Measurements from ENCODE around the gene BCL2.

Gene BCL2

DNA sequence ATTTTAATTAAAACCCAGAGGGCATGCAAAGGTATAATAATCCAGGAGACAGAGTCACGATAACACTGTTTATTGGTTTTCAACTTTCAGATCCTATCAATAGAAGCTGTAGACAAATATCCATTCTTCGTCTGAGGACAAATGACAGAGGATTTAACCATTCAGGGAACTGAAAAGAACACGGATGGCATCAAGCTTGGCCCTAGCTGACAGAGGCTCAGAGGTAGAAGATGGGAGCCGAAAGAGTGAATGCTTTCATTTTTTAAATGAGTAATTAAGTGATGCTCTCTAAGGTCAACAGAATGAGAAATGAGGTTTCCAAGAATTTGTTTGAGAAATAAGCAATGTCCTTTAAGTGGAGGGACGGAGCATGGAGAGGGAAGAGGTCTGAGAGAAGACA, 62.1 kb downstream of the BCL2 start:
- no peak for DNase-seq

DNA sequence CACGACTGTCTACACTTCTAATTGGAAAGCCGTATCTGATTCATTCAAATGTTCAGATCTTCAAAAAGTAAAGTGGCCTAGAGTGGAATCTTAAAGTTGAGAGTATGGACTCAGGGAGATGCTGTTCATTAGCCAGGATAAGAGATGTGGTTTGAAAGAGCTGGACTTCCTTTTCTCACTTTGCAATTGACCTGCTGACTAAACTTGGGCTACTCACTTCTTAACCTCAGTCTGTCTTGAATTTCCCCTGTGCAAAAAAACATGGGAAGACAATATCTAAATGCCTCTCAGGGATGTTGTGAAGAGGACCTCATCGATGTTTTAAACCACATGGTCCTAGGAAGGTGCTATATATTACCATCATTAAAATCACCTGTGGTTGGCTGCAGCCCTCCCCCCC, 64.1 kb downstream of the BCL2 start:
- DNase-seq, result no peak

DNA sequence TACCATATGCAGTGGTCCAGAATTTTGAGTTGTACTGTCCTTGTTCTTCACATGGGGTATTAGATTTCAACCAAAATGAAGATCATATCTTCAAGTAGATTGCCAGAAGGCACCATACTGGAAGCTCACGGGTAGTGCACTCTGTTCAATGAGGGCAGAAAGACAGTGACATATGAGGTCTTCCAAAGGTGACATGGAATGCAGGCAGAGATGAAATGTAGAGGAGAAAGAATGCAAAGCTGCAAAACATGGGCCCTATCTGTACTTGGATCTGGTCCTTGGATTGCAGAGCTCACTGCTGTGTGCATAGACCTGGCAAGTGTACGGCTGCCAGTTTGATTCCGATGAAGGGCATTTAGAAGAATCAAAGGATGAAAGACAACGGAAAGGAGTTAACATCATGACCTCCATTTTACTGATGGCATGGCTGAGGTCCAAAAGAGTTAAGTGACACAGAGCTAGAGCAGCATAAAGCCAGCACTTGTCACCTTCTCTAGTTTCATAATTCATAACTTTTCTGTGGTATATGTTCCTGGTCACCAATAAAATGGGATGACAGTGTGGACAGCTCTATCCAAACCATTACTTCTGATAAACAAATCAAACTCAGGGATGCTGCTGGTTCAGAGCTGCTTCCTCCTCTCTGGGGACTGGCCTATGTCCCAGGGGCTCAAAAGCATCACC, 64.7 kb downstream of the BCL2 start:
- DNase-seq, result no peak

DNA sequence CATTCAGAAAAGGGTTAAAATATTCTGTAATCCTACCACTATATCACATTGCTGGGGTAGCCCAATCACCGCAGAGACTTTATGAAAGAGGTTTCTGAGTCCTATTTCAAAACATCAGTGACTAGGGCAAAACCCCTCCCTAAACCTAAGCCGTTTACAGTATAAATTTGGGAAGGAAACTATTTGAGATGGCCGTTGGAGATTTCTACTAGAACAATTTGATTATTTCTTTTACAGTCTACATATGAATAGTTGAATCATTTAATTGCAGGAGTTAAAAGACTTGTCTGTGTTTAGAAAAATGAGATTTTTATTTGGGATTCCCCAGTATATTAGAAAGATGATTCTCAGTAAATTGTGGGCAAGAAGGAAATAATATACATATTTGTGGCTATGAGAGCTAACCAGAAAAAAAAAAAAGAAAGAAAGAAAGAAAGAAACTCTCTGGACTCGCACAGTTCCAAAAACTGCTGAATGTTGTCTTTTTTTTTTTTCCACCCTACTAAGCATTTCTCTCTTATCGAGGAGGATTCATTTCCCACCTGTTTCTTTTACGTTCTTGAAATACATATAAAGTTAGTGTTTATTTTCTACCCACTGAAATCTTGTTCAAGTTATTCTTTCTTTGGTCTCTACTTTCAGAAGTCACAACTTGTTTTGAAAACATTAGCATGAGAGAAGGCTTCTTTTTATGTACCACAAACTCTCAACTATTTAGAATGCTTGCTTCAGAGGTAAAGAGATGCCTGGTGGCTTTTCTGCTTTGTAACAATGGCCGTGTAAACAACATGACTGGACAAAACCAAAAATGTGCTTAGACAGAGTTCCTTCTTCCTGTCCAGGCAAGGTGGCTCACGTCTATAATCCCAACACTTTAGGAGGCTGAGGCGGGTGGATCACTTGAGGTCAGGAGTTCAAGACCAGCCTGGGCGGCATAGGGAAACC, 65.9 kb downstream of the BCL2 start:
- DNase-seq, result no peak

DNA sequence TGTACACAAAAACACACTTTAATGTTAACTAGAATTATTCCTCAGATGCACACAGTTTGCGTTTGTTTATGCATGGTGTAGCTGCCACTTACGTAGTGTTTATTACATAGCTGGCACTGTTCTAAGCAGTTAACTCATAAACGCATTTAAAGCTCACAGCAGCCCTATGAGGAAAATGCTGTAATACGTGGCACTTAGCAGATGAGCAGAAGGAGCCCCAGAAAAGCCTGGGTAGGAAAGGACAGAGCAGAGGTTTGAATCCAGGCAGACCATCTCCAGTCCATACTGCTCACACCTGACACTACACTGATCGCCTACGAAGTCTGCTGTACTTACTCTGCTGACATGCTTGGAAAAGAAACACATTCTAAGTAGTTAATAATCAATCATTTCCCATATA, 66.6 kb downstream of the BCL2 start:
- no peak for DNase-seq

DNA sequence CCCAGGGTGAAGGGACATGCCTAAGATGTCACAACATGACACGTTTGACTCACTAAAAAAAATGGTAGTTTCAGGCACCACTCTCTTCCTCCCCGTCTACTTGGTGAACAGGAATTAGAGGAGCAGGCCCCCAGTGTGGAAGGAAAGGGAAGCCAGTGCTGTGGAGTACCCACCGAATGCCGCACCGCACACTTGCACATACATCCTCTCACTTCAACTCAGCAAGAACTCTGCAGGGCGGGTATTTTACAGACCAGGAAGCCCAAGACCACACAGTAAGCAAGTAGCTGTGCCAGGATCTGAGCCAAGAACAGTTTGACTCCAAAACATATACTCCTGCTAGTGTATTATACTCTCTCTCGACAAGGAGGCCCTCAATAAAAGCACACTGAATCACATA, 69.8 kb downstream of the BCL2 start:
- no peak for DNase-seq

DNA sequence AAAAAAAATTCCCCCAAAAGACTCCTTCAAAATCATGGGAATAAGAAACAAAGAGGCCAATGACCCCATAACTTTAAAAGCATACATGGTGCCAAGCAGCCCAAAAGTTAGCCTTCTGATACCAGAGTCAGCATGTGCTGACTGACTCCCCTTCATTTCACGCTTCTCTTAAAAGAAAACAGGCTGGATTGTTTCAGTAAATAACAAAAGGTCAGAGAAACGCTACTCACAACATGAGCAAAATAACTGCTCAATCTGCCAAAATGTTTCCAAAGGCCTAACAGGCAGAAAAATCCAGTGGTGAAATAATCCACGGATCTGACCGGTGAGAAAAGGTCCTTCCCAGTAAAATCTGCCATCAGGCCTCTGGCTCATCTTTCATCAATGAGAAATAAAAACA, 71.6 kb downstream of the BCL2 start:
- DNase-seq, result no peak

DNA sequence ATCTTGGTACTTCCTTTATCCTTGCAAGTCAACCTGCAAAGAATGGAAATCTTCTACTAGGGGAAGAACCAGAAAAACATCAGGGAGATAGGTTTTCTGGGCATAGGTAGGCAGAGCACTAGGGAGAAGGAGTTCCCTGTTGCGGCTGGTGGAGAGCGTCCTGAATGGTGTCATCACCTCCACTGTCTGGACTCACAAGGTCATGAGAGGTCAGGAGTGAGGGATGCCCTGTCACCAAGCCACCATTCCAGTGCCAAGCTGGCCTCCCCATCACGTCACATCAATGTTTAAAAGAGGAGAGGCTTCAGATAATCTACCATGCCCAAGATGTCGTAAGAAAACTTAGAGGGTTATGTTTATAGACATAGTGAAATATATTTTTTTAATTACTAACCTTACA, 72.1 kb downstream of the BCL2 start:
- no peak for DNase-seq

DNA sequence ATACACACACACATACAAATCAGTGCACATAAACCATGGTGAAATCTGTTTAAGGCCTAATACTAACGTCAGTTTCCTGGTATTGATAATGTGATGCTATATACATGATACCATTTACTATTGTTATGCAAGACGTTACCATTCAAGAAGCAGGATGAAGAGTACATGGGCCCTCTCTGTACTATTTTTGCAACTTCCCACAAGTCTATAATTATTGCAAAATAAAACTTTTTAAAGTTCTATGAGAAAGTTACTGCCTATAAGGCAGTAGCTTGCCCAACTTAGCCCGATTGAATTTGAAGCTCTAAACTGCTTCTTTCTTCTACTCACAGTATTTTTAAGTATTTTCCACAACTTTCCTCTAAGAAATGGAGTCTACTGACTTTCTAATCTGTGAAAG, 74.0 kb downstream of the BCL2 start:
- no peak for DNase-seq

DNA sequence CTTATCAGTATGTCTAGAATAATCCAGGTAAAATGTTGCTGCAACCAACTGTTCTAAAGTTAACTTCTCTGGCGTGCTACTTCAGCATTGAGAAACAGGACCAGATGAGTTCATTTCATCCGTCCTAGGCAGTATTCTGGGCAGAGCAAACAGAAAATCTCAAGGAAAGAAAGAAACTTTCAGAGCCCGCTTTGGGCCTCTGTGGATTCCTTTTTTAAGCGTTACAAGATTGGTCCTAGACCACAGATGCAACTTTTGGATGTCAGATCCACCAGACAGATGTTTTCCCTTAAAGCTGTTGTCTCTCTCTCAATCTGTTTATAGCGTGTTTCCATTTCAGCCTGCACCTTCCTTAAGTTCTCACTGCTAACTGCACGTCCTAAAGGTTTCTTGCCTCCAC, 75.0 kb downstream of the BCL2 start:
- no peak for DNase-seq

DNA sequence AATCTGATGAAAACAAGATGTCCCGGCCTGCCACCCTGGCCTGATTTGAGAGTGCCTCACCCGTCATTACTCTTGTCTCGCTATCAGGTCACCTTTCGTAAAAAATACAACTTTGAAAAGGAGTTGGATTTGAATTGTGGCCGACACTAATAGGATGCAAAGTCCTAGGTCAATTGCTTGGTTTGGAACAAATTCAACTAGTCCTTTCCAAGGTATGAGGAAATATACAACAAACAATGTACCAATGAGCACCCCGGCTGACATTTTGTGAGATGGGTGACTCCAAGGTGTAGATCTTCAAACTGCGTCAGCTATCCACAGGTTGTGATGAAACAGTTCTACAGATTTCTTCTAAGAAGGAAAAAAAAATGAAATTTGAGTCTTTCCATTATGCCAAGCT, 77.8 kb downstream of the BCL2 start:
- DNase-seq, result no peak

DNA sequence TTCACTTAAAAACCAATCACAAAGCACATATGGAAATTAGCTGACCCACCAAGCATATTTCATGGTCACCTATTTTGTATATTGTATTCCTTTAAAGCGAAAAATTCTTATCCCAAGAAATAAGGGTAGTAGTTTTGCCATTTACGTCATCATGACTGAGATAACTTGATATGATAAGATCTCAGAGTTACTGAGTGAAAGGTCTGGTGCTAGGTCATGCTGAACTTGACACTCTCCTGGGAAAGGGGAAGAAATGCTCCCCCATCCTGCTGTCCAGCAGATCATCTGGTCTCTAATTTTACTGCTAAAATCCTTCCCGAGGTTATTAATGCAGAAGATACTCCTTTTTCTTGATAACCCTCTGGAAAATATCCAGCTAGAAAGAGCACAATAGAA, 78.3 kb downstream of the BCL2 start:
- no peak for DNase-seq

DNA sequence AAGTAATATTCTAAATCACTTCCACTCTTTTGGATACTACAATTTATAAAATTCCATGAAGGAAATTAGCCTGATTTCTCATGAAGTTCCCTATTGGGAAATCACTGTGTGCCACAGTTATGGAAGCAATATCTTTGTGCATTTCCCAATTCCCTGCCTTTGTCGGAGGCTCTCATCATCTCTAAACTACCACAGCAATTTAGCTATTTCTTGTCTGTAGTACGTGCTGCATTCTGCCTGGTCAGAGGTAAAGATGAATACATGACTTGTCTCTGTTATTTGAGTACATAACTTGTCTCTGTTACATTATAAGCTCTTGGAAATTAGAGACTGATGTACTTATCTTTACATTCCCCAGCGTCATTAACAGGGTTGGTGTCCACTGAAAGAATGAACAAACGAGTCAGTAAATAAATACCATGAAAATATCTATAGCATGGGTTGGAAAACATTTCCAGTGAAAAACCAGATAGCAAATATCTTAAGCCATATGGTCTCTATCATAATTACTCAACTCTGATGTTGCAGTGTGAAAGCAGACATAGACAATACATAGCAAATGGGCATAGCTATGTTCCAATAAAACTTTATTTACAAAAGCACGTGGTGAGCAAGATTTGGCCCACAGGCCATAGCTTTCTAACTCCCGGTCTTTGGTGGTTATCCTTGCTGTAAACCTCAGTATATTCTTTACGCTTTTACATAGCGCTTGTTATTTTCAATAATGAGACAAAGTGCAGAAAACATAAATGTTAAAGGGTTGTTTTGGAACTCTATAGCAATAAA, 78.8 kb downstream of the BCL2 start:
- no peak for DNase-seq

DNA sequence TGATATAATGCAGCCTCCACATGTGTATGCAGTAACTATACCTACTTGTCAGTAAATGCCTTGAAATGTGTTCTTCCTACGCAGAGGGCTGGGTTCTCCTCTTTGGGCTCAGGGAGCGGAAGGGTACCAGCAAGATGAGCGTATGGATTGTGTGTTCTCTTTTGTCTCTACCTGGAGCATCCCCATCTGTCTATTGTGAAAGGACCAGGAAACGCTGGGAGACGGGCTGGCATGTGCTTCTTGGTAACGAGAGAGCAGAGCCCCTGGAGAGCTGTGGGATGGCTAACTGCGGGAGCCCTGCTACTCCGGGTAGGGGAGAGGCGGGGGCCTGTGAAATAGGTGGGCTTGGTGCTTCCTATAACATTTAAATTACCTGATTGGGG, 80.9 kb downstream of the BCL2 start:
- no peak for DNase-seq

DNA sequence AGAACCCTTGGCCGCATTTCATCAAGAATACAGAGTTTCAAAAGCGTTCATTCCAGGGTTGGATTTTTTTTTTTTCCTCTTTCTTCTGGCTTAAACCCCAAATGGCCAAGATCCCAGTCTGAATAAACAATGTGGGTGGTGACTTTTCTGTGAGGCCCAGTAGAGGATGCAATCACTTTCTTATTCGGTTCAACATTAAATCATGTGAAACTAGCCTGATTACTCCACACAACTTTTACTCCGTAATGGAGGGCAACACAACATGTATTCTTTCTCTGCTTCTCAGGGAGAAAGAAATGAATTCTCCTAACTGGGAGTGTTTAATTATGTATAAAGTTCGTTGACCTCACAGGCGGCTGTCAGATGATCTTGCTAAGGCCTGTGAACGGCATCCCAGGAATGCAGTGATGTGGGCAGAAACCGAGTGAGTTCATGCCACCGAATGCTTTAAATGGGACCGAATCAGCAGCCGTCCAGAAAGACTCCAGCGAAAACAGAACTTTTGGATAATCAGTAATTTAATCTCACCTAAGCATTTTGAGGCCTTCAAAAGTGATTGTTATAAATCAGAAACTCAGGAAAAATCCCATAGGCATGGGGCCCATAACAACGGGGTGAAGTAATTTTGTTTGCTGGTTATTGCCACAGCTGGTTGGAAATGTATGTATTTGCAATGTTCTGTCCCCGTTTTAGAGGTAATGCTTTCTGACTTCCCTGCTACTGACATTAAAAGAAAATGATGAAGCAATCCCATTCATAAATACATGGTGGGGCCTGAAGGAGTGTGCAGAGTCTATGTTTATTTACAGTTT, 81.5 kb downstream of the BCL2 start:
- no peak for DNase-seq

DNA sequence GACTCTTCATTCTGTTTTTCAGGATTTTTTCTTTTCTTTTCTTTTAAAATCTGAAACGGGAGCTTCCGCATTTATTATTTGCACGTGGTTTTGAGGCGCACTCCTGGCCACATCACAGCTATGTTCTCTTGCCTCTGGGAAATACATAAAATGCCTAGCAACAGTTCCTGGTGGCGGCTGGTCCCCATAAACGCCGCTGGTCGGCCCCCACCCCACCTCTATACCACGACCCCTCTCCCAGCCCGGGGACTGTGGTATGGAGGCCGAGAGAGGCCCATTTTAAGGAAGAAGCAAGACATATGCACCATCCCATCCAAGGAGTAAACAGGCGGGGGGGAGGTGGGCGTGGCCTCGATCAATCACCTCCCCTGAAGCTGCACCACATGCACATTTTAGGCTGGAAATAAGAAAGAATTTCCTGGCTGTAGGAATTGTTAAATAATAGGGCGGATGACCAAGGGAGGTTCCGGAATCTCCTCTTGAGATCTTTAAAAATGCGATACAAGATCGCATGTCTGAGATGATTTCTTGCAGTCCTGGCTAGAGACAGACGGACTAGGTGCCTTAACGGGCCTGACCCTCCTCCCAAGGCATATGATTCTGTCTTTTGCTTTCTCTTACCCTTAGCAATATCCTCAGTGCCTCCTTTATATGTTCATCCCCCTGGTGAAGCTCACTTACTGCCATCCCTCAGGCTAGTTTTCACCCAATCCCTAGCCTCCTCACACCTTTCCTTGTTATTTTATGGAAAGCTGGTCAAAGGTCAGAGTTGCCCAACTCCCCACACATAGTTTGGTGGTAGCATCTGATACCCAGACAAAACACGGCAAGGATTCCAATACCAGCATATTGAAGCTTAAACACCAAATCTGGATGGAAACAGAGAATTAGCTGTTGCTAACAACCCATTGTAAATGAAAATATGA, 82.4 kb downstream of the BCL2 start:
- no peak for DNase-seq

DNA sequence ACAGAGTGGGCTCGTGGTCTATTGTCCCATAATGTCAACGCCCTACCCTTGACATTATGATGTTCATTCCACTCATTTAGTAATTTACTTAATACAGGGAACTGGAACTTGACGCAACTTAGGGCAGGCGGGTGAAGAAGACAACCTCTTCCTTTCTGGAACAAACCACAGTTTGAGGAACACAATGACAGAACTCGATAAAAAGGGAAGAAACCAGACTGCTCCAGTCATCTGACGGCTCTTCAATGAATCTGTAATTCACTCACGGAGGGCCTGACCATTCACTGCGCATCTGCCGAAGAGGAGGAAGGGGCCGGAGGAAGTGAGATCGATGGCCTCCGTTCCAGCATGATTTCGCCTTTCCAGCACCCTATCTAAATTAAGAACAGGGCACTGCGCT, 83.2 kb downstream of the BCL2 start:
- DNase-seq, result no peak

DNA sequence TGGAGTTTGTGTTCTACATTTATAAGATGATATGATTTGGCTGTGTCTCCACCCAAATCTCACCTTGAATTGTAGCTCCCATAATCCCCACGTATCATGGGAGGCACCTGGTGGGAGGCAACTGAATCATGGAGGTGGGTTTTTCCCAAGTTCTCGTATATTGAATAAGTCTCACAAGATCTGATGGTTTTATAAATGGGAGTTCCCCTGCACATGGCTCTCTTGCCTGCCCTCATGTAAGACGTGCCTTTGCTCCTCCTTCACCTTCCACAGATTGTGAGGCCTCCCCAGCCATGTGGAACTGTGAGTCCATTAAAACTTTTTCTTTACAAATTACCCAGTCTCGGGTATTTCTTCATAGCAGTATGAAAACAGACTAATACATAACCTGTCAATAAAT, 83.6 kb downstream of the BCL2 start:
- DNase-seq, result peak; percentile 23

DNA sequence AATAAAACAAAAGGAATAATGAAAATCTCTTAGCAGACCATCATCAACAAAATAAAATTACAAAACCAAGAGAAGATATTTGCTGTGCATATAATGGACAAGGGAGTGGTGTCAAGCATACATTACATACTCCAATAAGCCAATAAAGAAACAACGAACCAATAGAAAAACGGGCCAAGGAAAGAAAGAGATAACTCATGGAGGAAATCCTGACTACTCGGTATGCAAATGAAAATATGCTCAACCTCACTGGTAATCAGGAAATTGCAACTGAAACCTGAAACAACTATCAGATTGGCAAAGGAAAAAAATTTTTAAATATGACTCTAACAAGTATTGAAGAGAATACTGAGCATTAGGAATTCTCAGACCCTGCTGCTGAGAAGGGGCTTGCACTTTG, 84.7 kb downstream of the BCL2 start:
- no peak for DNase-seq

DNA sequence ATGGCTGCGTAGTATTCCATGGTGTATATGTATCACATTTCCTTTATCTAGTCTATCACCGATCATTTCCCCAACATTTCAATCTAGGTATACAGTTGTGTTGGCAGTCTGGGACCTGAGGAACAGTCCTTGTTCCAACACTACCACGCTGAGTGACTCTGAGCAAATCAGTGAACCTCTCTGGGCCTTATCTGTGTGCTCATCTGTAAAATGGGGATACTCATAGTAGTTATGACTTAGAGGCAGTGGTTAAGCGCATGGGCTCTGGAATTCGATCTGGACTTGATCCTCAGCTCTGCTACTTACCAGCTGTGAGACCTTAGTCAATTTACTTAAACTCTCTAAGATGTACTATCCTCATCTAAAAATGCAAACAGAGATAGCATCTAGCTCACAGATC, 85.1 kb downstream of the BCL2 start:
- DNase-seq, result no peak

DNA sequence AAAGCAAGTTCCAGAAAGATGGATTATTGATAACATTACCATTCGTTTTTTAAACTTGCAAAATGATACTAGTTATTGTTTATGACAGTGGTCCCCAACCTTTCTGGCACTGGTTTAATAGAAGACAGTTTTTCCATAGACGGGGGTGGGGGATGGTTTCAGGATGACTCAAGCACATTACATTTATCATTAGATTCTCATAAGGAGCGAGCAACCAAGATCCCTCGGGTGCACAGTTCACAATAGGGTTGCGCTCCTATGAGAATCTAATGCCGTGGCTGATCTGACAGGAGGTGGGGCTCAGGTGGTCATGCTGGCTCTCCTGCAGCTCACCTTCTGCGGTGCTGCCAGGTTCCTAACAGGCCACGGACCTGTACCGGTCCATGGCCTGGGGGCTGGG, 86.2 kb downstream of the BCL2 start:
- DNase-seq, result peak; percentile 35

DNA sequence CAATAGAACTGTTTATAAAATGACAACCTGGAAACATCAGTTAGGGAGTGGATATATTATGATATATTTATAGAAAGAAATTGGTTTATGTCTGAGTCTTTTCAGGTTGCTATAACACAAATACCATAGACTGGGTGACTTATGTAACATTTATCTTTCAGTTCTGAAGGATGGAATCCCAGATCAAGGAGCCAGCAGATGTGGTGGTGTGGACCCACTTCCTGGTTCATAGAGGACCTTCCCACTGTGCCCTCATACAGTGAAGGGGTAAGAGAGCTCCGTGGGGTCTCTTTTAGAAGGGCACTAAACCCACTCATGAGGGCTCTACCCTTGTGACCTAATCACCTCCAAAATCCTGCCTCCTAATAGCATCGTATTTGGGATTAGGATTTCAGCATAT, 86.7 kb downstream of the BCL2 start:
- no peak for DNase-seq
